HepG2 (cell line): ENCODE data around the gene LBX2. TPM values are rescaled to one million over a fixed set of nuclear protein-coding genes. Genes with fewer than 3 reads are reported as not detected.

Experiments
- CENPT ChIP-seq: sonication (generic); formaldehyde crosslinking; IDR thresholded peaks from 2 replicates; pipeline ENCODE4 v1.8.0; 2022; ENCODE audit warnings: low read depth, mild to moderate bottlenecking, moderate library complexity, missing genetic modification reagents
- GATAD1 ChIP-seq: IDR thresholded peaks from 2 replicates; pipeline ENCODE4 v1.6.1; 2016; ENCODE audit warnings: missing genetic modification reagents, missing compliant biosample characterization
- HNRNPK ChIP-seq: fragments of 200-400 bp; formaldehyde crosslinking; IDR thresholded peaks from 2 replicates; pipeline ENCODE4 v1.6.1; 2018; ENCODE audit warnings: low read length, low read depth, moderate library complexity, mild to moderate bottlenecking; ENCODE audit not compliant: poor library complexity, severe bottlenecking
- HOXA5 ChIP-seq: sonication (generic); formaldehyde crosslinking; IDR thresholded peaks from 2 replicates; pipeline ENCODE4 v1.4.0; 2020; ENCODE audit warnings: missing genetic modification reagents
- JARID2 ChIP-seq: sonication (generic); formaldehyde crosslinking; IDR thresholded peaks from 2 replicates; pipeline ENCODE4 v1.8.1; 2023; ENCODE audit warnings: missing genetic modification reagents, inconsistent platforms; ENCODE audit not compliant: insufficient replicate concordance
- KDM2A ChIP-seq: sonication (generic); formaldehyde crosslinking; IDR thresholded peaks from 2 replicates; pipeline ENCODE4 v1.4.0; 2020; ENCODE audit warnings: low read depth, missing genetic modification reagents, borderline replicate concordance
- PCBP2 ChIP-seq: fragments of 200-400 bp; formaldehyde crosslinking; optimal IDR thresholded peaks from 2 replicates; pipeline ENCODE3; 2018; ENCODE audit warnings: low read length, low read depth; ENCODE audit not compliant: poor library complexity, severe bottlenecking
- SMAD1 ChIP-seq: sonication (generic); formaldehyde crosslinking; IDR thresholded peaks from 2 replicates; pipeline ENCODE4 v1.4.0; 2020; ENCODE audit warnings: missing genetic modification reagents, low read depth, mild to moderate bottlenecking, borderline replicate concordance
- U2AF1 ChIP-seq: fragments of 200-400 bp; formaldehyde crosslinking; optimal IDR thresholded peaks from 2 replicates; pipeline ENCODE3; 2017; ENCODE audit warnings: mild to moderate bottlenecking, low read depth, low read length
- ZNF350 ChIP-seq: sonication (generic); formaldehyde crosslinking; IDR thresholded peaks from 2 replicates; pipeline ENCODE4 v1.4.0; 2020; ENCODE audit warnings: mild to moderate bottlenecking, low read depth, missing genetic modification reagents, borderline replicate concordance
- ZNF780A ChIP-seq: sonication (generic); formaldehyde crosslinking; IDR thresholded peaks from 2 replicates; pipeline ENCODE4 v1.8.0; 2022; ENCODE audit warnings: mild to moderate bottlenecking, missing genetic modification reagents, moderate library complexity
- ZSCAN9 ChIP-seq: IDR thresholded peaks from 2 replicates; pipeline ENCODE4 v1.6.1; 2016; ENCODE audit warnings: borderline replicate concordance
- polyA plus RNA-seq, 8 experiments: library from polyadenylated mRNA; depleted of rRNA in 3 of 8; stranded (reverse) in 7 of 8; unstranded in 1 of 8; fragments of >200 nt; fragmentation: Illumina TruSeq in 4 of 8; extraction: Trizol in 4 of 8; gene quantifications; 2 replicates each; pipeline versions ENCODE4 v1.2.1 to v1.2.3, GENCODE V29; 2011 to 2016; ENCODE audit warnings: low read depth in 4 of 8, missing spikeins in 1 of 8, mixed read lengths in 1 of 8; ENCODE audit not compliant: insufficient read depth in 1 of 8
- total RNA-seq, 5 experiments: library from RNA; depleted of rRNA; stranded (reverse); fragments of >200 nt; fragmentation: Illumina TruSeq; extraction: Trizol; gene quantifications; 2 replicates each; pipeline ENCODE4 v1.2.3, GENCODE V29; 2016; ENCODE audit warnings: low read depth in 1 of 5
- TF ChIP-seq, protein P1 (sequence below): sonication (generic); formaldehyde crosslinking; IDR thresholded peaks from 2 replicates; pipeline ENCODE4 v1.8.0; 2022; ENCODE audit warnings: mild to moderate bottlenecking, missing genetic modification reagents; ENCODE audit not compliant: insufficient replicate concordance
- TF ChIP-seq, protein P2 (sequence below): sonication (generic); formaldehyde crosslinking; IDR thresholded peaks from 2 replicates; pipeline ENCODE4 v1.5.0; 2020; ENCODE audit warnings: mild to moderate bottlenecking, missing genetic modification reagents, borderline replicate concordance
- TF ChIP-seq, protein P3 (sequence below): IDR thresholded peaks from 2 replicates; pipeline ENCODE4 v1.6.1; 2016; ENCODE audit warnings: low read depth, borderline replicate concordance
- TF ChIP-seq, protein P4 (sequence below): sonication (generic); formaldehyde crosslinking; IDR thresholded peaks from 2 replicates; pipeline ENCODE4 v1.4.0; 2020; ENCODE audit warnings: missing genetic modification reagents, borderline replicate concordance

LBX2 gene
- total and polyA plus RNA-seq, 2 of the 13 experiments (the other 11 are each of a cell fraction or from before 2014, with no cell fraction given): 6.4 to 8.1 TPM

DNA sequence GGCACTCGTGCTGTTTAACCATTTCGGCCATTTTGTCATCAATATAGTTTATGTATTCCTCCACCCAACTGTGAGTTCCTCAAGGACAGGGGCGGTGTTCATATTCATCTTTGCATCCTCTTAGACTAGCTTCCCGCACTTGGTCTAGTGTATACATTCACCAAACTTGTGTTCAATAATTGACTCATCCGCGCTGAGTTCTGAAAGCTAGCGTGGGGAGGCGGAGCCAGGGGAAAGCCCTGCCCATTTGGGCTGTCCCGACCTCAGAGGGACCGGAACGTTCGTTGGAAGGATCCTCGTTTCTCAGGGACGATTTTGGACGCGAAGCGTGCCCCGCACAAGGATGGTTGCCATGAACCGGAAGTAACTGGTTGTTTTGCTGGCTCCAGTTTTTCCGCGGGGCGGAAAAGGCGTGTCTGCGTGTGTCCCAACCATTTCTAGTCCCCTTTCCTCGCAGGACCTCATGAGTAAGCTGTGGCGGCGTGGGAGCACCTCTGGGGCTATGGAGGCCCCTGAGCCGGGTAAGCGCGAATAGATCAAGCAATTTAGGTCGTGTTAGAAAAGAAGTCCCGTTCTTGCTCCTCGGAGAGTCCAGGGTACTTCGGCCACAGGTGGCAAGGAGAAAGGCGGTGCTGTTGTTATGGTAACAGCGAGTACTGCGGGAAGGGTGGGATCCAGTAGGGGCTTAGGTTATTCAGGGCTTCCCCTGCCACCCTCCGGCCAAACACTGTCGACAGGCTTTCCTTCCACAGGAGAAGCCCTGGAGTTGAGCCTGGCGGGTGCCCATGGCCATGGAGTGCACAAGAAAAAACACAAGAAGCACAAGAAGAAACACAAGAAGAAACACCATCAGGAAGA lies 44.5 kb downstream of the LBX2 start, which contains the start of gene INO80B (continued):
- TF ChIP-seq GATAD1 (CRISPR knock-in tag) (peak; percentile 97), ZSCAN9 (CRISPR knock-in tag) (peak; percentile 97), SMAD1 (peak; percentile 99; the same call in 1 of the 2 replicates), PCBP2 (peak; percentile 54), ZNF780A (CRISPR knock-in tag) (no peak), CENPT (CRISPR knock-in tag) (no peak), HOXA5 (CRISPR knock-in tag) (peak; percentile 91; the same call in 1 of the 2 replicates), HNRNPK (no peak), KDM2A (CRISPR knock-in tag) (peak; percentile 98), U2AF1 (peak; percentile 94), ZNF350 (peak; percentile 100), JARID2 (CRISPR knock-in tag) (peak; percentile 99)
- TF ChIP-seq, protein P1, sequence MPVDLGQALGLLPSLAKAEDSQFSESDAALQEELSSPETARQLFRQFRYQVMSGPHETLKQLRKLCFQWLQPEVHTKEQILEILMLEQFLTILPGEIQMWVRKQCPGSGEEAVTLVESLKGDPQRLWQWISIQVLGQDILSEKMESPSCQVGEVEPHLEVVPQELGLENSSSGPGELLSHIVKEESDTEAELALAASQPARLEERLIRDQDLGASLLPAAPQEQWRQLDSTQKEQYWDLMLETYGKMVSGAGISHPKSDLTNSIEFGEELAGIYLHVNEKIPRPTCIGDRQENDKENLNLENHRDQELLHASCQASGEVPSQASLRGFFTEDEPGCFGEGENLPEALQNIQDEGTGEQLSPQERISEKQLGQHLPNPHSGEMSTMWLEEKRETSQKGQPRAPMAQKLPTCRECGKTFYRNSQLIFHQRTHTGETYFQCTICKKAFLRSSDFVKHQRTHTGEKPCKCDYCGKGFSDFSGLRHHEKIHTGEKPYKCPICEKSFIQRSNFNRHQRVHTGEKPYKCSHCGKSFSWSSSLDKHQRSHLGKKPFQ (CRISPR knock-in tag): peak; percentile 66
- TF ChIP-seq, protein P2, sequence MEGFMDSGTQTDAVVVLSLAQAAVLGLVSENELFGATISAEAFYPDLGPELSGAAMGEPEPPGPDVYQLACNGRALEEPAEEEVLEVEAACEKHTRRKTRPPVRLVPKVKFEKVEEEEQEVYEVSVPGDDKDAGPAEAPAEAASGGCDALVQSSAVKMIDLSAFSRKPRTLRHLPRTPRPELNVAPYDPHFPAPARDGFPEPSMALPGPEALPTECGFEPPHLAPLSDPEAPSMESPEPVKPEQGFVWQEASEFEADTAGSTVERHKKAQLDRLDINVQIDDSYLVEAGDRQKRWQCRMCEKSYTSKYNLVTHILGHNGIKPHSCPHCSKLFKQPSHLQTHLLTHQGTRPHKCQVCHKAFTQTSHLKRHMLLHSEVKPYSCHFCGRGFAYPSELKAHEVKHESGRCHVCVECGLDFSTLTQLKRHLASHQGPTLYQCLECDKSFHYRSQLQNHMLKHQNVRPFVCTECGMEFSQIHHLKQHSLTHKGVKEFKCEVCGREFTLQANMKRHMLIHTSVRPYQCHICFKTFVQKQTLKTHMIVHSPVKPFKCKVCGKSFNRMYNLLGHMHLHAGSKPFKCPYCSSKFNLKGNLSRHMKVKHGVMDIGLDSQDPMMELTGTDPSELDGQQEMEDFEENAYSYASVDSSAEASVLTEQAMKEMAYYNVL (CRISPR knock-in tag): peak; percentile 84; the same call in 1 of the 2 replicates
- TF ChIP-seq, protein P3, sequence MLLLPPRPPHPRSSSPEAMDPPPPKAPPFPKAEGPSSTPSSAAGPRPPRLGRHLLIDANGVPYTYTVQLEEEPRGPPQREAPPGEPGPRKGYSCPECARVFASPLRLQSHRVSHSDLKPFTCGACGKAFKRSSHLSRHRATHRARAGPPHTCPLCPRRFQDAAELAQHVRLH: peak; percentile 98; the same call in 1 of the 2 replicates
- TF ChIP-seq, protein P4, sequence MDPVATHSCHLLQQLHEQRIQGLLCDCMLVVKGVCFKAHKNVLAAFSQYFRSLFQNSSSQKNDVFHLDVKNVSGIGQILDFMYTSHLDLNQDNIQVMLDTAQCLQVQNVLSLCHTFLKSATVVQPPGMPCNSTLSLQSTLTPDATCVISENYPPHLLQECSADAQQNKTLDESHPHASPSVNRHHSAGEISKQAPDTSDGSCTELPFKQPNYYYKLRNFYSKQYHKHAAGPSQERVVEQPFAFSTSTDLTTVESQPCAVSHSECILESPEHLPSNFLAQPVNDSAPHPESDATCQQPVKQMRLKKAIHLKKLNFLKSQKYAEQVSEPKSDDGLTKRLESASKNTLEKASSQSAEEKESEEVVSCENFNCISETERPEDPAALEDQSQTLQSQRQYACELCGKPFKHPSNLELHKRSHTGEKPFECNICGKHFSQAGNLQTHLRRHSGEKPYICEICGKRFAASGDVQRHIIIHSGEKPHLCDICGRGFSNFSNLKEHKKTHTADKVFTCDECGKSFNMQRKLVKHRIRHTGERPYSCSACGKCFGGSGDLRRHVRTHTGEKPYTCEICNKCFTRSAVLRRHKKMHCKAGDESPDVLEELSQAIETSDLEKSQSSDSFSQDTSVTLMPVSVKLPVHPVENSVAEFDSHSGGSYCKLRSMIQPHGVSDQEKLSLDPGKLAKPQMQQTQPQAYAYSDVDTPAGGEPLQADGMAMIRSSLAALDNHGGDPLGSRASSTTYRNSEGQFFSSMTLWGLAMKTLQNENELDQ (CRISPR knock-in tag): no peak
